H1 (cell line): Measurements from ENCODE around the gene GLS. TPM values are rescaled to one million over a fixed set of nuclear protein-coding genes. Genes with fewer than 3 reads are reported as not detected.

Experiments used
- CTCF ChIA-PET: fragments of 300-600 bp; sonication (Branson Sonifier 250); formaldehyde crosslinking; loops from one replicate; lab custom pipeline; 2021; ENCODE audit not compliant: partially characterized antibody; lab: Charles Lee
- POLR2A ChIA-PET: fragments of 300-600 bp; sonication (Branson Sonifier 250); formaldehyde crosslinking; loops from one replicate; lab custom pipeline; 2021; ENCODE audit warnings: inconsistent platforms; ENCODE audit not compliant: partially characterized antibody; lab: Charles Lee
- DNase-seq, 2 experiments: peaks; one replicate each; pipeline versions ENCODE4 v3.0.0 to v3.0.0-alpha.2; 2010 to 2022; ENCODE audit warnings: low spot score in 2 of 2, low read depth in 1 of 2, mixed read lengths in 1 of 2
- FAIRE-seq: peaks from 2 replicates; lab custom pipeline; 2011; peaks lifted over from hg19 to GRCh38; lab: Jason Lieb, UNC
- H2AFZ ChIP-seq: 2 replicates; pipeline ENCODE4 v1.8.1; 2012; ENCODE audit warnings: low read length, inconsistent platforms
- H2AK5ac ChIP-seq: 2 replicates; pipeline ENCODE4 v1.6.1; 2013; ENCODE audit warnings: low read depth, low read length
- H2BK120ac ChIP-seq: replicated peaks from 2 replicates; pipeline ENCODE3; 2013; ENCODE audit warnings: low read depth, low read length, inconsistent platforms
- H2BK12ac ChIP-seq: 2 replicates; pipeline ENCODE4 v1.6.1; 2013; ENCODE audit warnings: low read depth, low read length
- H2BK15ac ChIP-seq: 2 replicates; pipeline ENCODE4 v1.6.1; 2013; ENCODE audit warnings: low read length
- H2BK20ac ChIP-seq: 2 replicates; pipeline ENCODE4 v1.6.1; 2013; ENCODE audit warnings: low read length
- H2BK5ac ChIP-seq: 2 replicates; pipeline ENCODE4 v1.6.1; 2013; ENCODE audit warnings: low read depth, low read length
- H3K14ac ChIP-seq: 2 replicates; pipeline ENCODE4 v1.6.1; 2013; ENCODE audit warnings: inconsistent platforms; ENCODE audit not compliant: insufficient read length
- H3K18ac ChIP-seq: 2 replicates; pipeline ENCODE4 v1.6.1; 2013; ENCODE audit warnings: low read length; ENCODE audit errors: extremely low read depth
- H3K23ac ChIP-seq: 2 replicates; pipeline ENCODE4 v1.6.1; 2013; ENCODE audit warnings: inconsistent platforms; ENCODE audit not compliant: insufficient read length
- H3K23me2 ChIP-seq: 2 replicates; pipeline ENCODE4 v1.6.1; 2013; ENCODE audit warnings: low read depth, low read length
- H3K27ac ChIP-seq: 2 replicates; pipeline ENCODE4 v1.6.1; 2011; ENCODE audit warnings: low read depth, low read length, inconsistent platforms
- H3K27me3 ChIP-seq, 4 experiments: replicated peaks in 1 of 4; 1 replicate in 1 of 4; 2 replicates in 3 of 4; pipeline versions ENCODE4 v1.6.1 to v1.8.1; 2011 to 2013; ENCODE audit warnings: low read length in 3 of 4, mild to moderate bottlenecking in 3 of 4, inconsistent platforms in 2 of 4, mixed read lengths in 2 of 4, moderate library complexity in 1 of 4; ENCODE audit not compliant: control insufficient read depth in 3 of 4, insufficient read depth in 3 of 4; ENCODE audit errors: extremely low read depth in 1 of 4
- H3K36me3 ChIP-seq, 4 experiments: 2 replicates each; pipeline versions ENCODE4 v1.6.1 to v1.8.1; 2011 to 2013; ENCODE audit warnings: mild to moderate bottlenecking in 4 of 4, low read length in 3 of 4, moderate library complexity in 2 of 4, control low read depth in 1 of 4, inconsistent platforms in 1 of 4; ENCODE audit not compliant: insufficient read depth in 4 of 4, control insufficient read depth in 2 of 4
- H3K4ac ChIP-seq: replicated peaks from 2 replicates; pipeline ENCODE3; 2013; ENCODE audit warnings: low read length, low read depth, mixed read lengths, inconsistent platforms; ENCODE audit not compliant: insufficient read length
- H3K4me1 ChIP-seq, 4 experiments: replicated peaks in 1 of 4; 1 replicate in 1 of 4; 2 replicates in 3 of 4; pipeline versions ENCODE4 v1.6.1 to v1.8.1; 2011 to 2013; ENCODE audit warnings: low read length in 3 of 4, inconsistent platforms in 2 of 4, mixed read lengths in 1 of 4; ENCODE audit not compliant: insufficient read depth in 4 of 4, control insufficient read depth in 3 of 4
- H3K4me2 ChIP-seq, 2 experiments: 2 replicates each; pipeline versions ENCODE4 v1.6.1 to v1.8.1; 2011 to 2013; ENCODE audit warnings: low read depth in 2 of 2, low read length in 2 of 2, control low read depth in 1 of 2, inconsistent platforms in 1 of 2, mild to moderate bottlenecking in 1 of 2; ENCODE audit not compliant: insufficient read depth in 1 of 2
- H3K4me3 ChIP-seq, 4 experiments: fragments of 200-600, 300-600 bp in 1 of 4; sonication (generic), shearing (Covaris generic), sonication (Bioruptor Twin) in 1 of 4; 2 replicates each; pipeline versions ENCODE4 v1.5.1 to v1.8.1; 2011 to 2016; ENCODE audit warnings: low read length in 4 of 4, low read depth in 3 of 4, control low read depth in 2 of 4, inconsistent platforms in 2 of 4, mild to moderate bottlenecking in 2 of 4, mixed read lengths in 1 of 4, moderate library complexity in 1 of 4; ENCODE audit not compliant: insufficient read depth in 2 of 4; ENCODE audit errors: extremely low read depth in 1 of 4
- H3K56ac ChIP-seq: replicated peaks from 2 replicates; pipeline ENCODE3; 2013; ENCODE audit warnings: low read depth, mild to moderate bottlenecking, mixed read lengths, low read length, inconsistent platforms; ENCODE audit not compliant: insufficient read length
- H3K79me1 ChIP-seq: 2 replicates; pipeline ENCODE4 v1.6.1; 2013; ENCODE audit warnings: low read depth, low read length, control low read depth
- H3K79me2 ChIP-seq, 2 experiments: 2 replicates each; pipeline versions ENCODE4 v1.6.1 to v1.8.1; 2012 to 2013; ENCODE audit warnings: low read length in 2 of 2, mild to moderate bottlenecking in 2 of 2, inconsistent platforms in 1 of 2; ENCODE audit not compliant: insufficient read depth in 2 of 2, control insufficient read depth in 1 of 2
- H3K9ac ChIP-seq, 4 experiments: replicated peaks in 1 of 4; 1 replicate in 1 of 4; 2 replicates in 3 of 4; pipeline versions ENCODE4 v1.6.1 to v1.8.1; 2011 to 2013; ENCODE audit warnings: low read depth in 3 of 4, low read length in 3 of 4, control low read depth in 2 of 4, mild to moderate bottlenecking in 2 of 4, moderate library complexity in 2 of 4, inconsistent platforms in 1 of 4; ENCODE audit errors: extremely low read depth in 1 of 4
- H3K9me3 ChIP-seq, 2 experiments: 2 replicates each; pipeline versions ENCODE4 v1.6.1 to v1.8.1; 2012 to 2013; ENCODE audit warnings: mild to moderate bottlenecking in 2 of 2, moderate library complexity in 2 of 2, control low read depth in 1 of 2, inconsistent platforms in 1 of 2, low read depth in 1 of 2, low read length in 1 of 2, mixed read lengths in 1 of 2; ENCODE audit not compliant: insufficient read depth in 2 of 2
- H4K20me1 ChIP-seq, 2 experiments: replicated peaks in 1 of 2; 2 replicates each; pipeline versions ENCODE3 to v1.8.1; 2011 to 2013; ENCODE audit warnings: inconsistent platforms in 2 of 2, low read length in 2 of 2, mild to moderate bottlenecking in 1 of 2; ENCODE audit not compliant: insufficient read depth in 2 of 2, control insufficient read depth in 1 of 2
- H4K5ac ChIP-seq: 2 replicates; pipeline ENCODE4 v1.6.1; 2013; ENCODE audit warnings: low read length, low read depth, mixed read lengths, inconsistent platforms; ENCODE audit not compliant: insufficient read length
- H4K8ac ChIP-seq: 2 replicates; pipeline ENCODE4 v1.8.0; 2013; ENCODE audit warnings: mild to moderate bottlenecking, moderate library complexity, low read length, inconsistent platforms; ENCODE audit not compliant: insufficient read depth; ENCODE audit errors: extremely low read depth
- H4K91ac ChIP-seq: replicated peaks from 2 replicates; pipeline ENCODE3; 2013; ENCODE audit warnings: low read length, mixed read lengths, inconsistent platforms; ENCODE audit not compliant: insufficient read length
- NRF1 ChIP-seq: IDR thresholded peaks from 2 replicates; pipeline ENCODE4 v1.6.1; 2011; ENCODE audit warnings: mild to moderate bottlenecking, low read depth, low read length, improper control_type of control experiment
- PHF8 ChIP-seq: fragments of 200-600 bp; sonication (generic); conservative IDR thresholded peaks from 2 replicates; pipeline ENCODE4 v1.7.1; 2012; ENCODE audit warnings: low read depth, mild to moderate bottlenecking, inconsistent platforms, low read length, moderate library complexity
- POLR2A ChIP-seq, 2 experiments: IDR thresholded peaks; 1 replicate in 1 of 2; 2 replicates in 1 of 2; pipeline ENCODE4 v1.6.1; 2011; ENCODE audit warnings: low read depth in 2 of 2, low read length in 2 of 2, mild to moderate bottlenecking in 2 of 2; ENCODE audit errors: control extremely low read depth in 1 of 2
- RAD21 ChIP-seq, 2 experiments: IDR thresholded peaks in 1 of 2; conservative IDR thresholded peaks in 1 of 2; 2 replicates each; pipeline ENCODE4 v1.6.1; 2011; ENCODE audit warnings: low read depth in 2 of 2, low read length in 2 of 2, improper control_type of control experiment in 1 of 2, inconsistent platforms in 1 of 2, mild to moderate bottlenecking in 1 of 2, moderate library complexity in 1 of 2
- RBBP5 ChIP-seq: IDR thresholded peaks from 2 replicates; pipeline ENCODE4 v1.7.1; 2012; ENCODE audit warnings: low read depth, mild to moderate bottlenecking, inconsistent platforms, low read length, moderate library complexity, borderline replicate concordance
- RNF2 ChIP-seq: fragments of 200-900, 300-1000 bp; sonication (generic); IDR thresholded peaks from 2 replicates; pipeline ENCODE4 v1.7.1; 2016; ENCODE audit warnings: borderline replicate concordance, low read depth, mild to moderate bottlenecking, antibody characterized with exemption, low read length; ENCODE audit not compliant: poor library complexity, severe bottlenecking; ENCODE audit errors: missing control alignments
- SAP30 ChIP-seq: fragments of 300-600 bp; sonication (generic); IDR thresholded peaks from 2 replicates; pipeline ENCODE4 v1.7.1; 2012; ENCODE audit warnings: low read length, moderate library complexity, mild to moderate bottlenecking, inconsistent platforms; ENCODE audit not compliant: insufficient read depth, insufficient replicate concordance
- SIRT6 ChIP-seq: IDR thresholded peaks from one replicate; pipeline ENCODE4 v1.7.1; 2012; ENCODE audit warnings: low read length, inconsistent platforms
- SIX5 ChIP-seq: IDR thresholded peaks from 2 replicates; pipeline ENCODE4 v1.6.1; 2011; ENCODE audit warnings: mild to moderate bottlenecking, low read depth, low read length
- SP4 ChIP-seq: IDR thresholded peaks from 2 replicates; pipeline ENCODE4 v1.6.1; 2012; ENCODE audit warnings: low read length, inconsistent platforms
- TAF1 ChIP-seq: IDR thresholded peaks from 2 replicates; pipeline ENCODE4 v1.6.1; 2011; ENCODE audit warnings: mild to moderate bottlenecking, low read depth, low read length
- ZNF274 ChIP-seq: IDR thresholded peaks from 2 replicates; pipeline ENCODE4 v1.7.0; 2012; ENCODE audit warnings: low read length, borderline replicate concordance; ENCODE audit errors: extremely low read depth
- polyA plus RNA-seq, 7 experiments: library from polyadenylated mRNA; depleted of rRNA in 3 of 7; stranded (reverse) in 5 of 7; unstranded in 2 of 7; fragments of >200 nt in 5 of 7; fragments of 200-250 nt in 2 of 7; gene quantifications; 1 replicate in 5 of 7; 2 replicates in 1 of 7; 4 replicates in 1 of 7; pipeline versions ENCODE4 v1.2.1 to v1.2.3, GENCODE V29; 2011 to 2013; ENCODE audit warnings: missing spikeins in 2 of 7, mixed read lengths in 2 of 7
- total RNA-seq: library from RNA; stranded (reverse); fragmentation: NEBNext Ultra II Directional; extraction: Animal tissue kit (Norgen Biotek cat#: 25700); gene quantifications from 2 replicates; pipeline ENCODE4 v1.2.1, GENCODE V29; 2021
- TF ChIP-seq, protein P1 (sequence below): IDR thresholded peaks from 2 replicates; pipeline ENCODE4 v1.6.1; 2011; ENCODE audit warnings: low read length, improper control_type of control experiment

GLS gene
- total and polyA plus RNA-seq, 2 of the 8 experiments (the other 6 are each of a cell fraction or from before 2014, with no cell fraction given) = 15.7 to 89.8 TPM

DNA sequence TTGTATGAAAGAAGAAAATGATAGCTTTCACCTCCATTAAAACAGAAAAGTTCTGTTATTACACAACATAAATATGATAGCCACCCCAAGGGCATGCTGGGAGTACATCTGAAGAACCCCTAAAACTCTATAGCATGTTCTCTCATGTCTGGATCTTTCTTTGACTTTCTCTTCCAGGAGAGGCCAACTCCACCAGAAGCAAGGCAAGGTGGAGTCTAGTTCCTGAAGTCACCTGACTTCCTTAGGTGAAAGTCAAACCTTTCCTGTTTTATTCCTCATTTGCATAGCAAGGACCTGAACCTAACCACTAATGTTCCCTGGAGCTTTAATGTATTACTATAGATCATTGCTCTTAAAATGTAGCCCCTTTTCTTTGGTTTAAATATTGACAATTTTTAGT, 127.7 kb downstream of the GLS start:
- ChIA-PET CTCF (interaction anchor here (1.0 to 2.3 kb wide), 4 partner anchors 12 to 147 kb away, joined by 3 to 5 read pairs (median 4); no protein-coding TSS in a partner anchor), POLR2A (no interaction called here)
- no peak overlapping the region for H4K91ac ChIP-seq
- FAIRE-seq = no peak
- H4K8ac ChIP-seq = no peak overlapping the region
- H3K4ac ChIP-seq = no peak overlapping the region
- H2BK5ac ChIP-seq = no peak overlapping the region
- no peak overlapping the region for H2AFZ ChIP-seq
- no peak overlapping the region for H2BK120ac ChIP-seq
- no peaks in the 10 kb centered on the region for H3K9me3 ChIP-seq
- no peak overlapping the region for H3K23ac ChIP-seq
- H2BK15ac ChIP-seq = no peak overlapping the region
- peaks cover 21 to 60% (median 44%) of the 10 kb centered on the region in 4 experiments for H3K36me3 ChIP-seq
- no peaks in the 10 kb centered on the region for H4K20me1 ChIP-seq
- H2AK5ac ChIP-seq = no peak overlapping the region
- H2BK20ac ChIP-seq = no peak overlapping the region
- H2BK12ac ChIP-seq = no peak overlapping the region
- H4K5ac ChIP-seq = no peak overlapping the region
- H3K79me1 ChIP-seq = no peaks in the 10 kb centered on the region; the same call in 1 of the 2 replicates
- no peak overlapping the region for H3K18ac ChIP-seq
- H3K27me3 ChIP-seq = no peaks in the 10 kb centered on the region
- no peak for DNase-seq
- no peak overlapping the region for H3K4me3 ChIP-seq
- H3K4me1 ChIP-seq = peaks cover 0 to 2% (median 0%) of the 10 kb centered on the region in 4 experiments; a peak in 1 of 7 replicates
- no peak overlapping the region for H3K14ac ChIP-seq
- H3K79me2 ChIP-seq = peaks cover under 1 to 16% of the 10 kb centered on the region in 2 experiments; a peak in 2 of 4 replicates
- no peak overlapping the region for H3K9ac ChIP-seq
- H3K56ac ChIP-seq = no peak overlapping the region
- no peak overlapping the region for H3K4me2 ChIP-seq
- H3K23me2 ChIP-seq = peaks cover 2% of the 10 kb centered on the region; the same call in 1 of the 2 replicates
- H3K27ac ChIP-seq = no peak overlapping the region
- no peak for TF ChIP-seq POLR2A (IDR thresholded peaks at IDR 0.05; ENCODE audit: control extremely low read depth in 1 of 2, low read depth in 2 of 2, low read length in 2 of 2)
- TF ChIP-seq SP4 = no peak
- TF ChIP-seq, protein P1, sequence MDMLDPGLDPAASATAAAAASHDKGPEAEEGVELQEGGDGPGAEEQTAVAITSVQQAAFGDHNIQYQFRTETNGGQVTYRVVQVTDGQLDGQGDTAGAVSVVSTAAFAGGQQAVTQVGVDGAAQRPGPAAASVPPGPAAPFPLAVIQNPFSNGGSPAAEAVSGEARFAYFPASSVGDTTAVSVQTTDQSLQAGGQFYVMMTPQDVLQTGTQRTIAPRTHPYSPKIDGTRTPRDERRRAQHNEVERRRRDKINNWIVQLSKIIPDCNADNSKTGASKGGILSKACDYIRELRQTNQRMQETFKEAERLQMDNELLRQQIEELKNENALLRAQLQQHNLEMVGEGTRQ = no peak
- TF ChIP-seq NRF1 = no peak
- TF ChIP-seq ZNF274 = no peak
- TF ChIP-seq SIRT6 = no peak
- TF ChIP-seq RBBP5 = no peak
- TF ChIP-seq PHF8 = no peak
- TF ChIP-seq SAP30 = no peak
- no peak for TF ChIP-seq TAF1
- no peak for TF ChIP-seq SIX5
- no peak for TF ChIP-seq RAD21 (IDR thresholded peaks at IDR 0.05 in 1 of 2, conservative IDR thresholded peaks at IDR 0.05 in 1 of 2; ENCODE audit: low read depth in 2 of 2, low read length in 2 of 2)
- no peak for TF ChIP-seq RNF2
